Activated CD8-positive, alpha-beta memory T cell treated with anti-CD3 and anti-CD28 coated beads for 4 hours (primary cell): Measurements from ENCODE around the gene PRKN.
"Not testable (repeated sequence)": the region's sequence is repeated elsewhere in the genome, so short reads cannot be mapped to it uniquely, and the experiment has no call there.

Experiments used
- DNase-seq, 2 donors: peaks; one replicate each; pipeline ENCODE4 v3.0.0-alpha.2; 2020; ENCODE audit warnings: low read depth in 2 of 2

PRKN gene

DNA sequence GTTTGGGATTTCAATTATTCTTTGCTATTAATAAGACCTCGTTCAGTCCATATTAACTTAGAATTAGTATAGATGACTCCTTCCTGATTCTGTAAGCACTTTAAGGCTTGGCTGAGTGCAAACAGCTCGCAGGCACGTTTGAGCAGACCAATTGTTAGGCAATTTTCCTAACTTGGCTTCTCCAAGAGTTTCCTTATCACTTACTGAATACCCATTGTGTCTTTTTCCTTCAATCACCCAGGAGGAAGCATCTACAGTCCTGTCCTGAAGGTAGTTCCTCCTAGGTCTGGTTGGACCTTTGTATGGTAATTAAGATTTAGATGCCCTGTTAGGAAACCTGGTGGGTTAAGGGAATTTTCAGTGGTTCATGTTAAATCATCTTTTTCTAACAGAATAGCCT lies 1414.1 kb downstream of the PRKN start:
- DNase-seq, result not testable (repeated sequence)

DNA sequence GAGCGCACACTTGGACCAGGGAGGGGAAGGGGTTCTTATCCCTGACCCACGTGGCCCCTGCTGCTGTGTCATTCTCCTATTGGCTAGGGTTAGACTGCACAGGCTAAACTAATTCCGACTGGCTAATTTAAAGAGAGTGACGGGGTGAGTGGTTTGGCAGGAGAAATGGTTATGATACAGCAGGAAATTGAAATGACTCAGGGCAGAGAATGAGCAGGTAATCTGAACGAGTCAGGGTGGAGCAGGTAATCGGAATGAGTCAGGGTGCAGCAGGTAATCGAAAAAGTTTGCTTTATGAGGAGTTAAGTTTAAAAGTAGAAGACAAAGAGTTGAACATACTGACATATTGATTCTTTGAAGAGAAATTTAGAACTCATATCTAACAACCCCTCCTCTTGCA lies 1417.8 kb downstream of the PRKN start:
- not testable (repeated sequence) for DNase-seq

DNA sequence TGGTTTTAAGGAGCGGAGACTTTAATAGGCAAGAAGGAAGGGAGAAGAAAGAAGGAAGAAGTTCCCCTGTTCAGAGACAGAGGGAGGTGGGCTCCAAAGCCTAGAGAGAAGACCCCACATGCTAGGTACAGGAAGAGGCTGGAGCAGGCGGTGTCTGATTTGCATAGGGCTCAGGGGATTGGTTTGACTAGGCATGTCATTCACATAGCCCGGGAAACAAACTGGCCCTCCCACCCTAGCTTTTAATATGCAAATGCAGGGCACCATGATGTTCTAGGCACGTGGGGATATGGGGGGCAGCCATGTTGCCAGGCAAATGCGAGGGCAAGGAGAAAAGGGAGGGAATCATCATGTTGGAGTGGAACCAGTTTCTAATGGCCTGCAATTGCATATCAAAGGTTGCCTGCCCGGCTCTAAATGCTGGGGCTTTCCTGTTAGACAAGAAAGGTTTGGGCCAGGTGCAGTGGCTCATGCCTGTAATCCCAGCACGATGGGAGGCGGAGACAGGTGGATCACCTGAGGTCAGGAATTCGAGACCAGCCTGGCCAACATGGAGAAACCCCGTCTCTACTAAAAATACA lies 1419.4 kb downstream of the PRKN start:
- DNase-seq, result no peak

DNA sequence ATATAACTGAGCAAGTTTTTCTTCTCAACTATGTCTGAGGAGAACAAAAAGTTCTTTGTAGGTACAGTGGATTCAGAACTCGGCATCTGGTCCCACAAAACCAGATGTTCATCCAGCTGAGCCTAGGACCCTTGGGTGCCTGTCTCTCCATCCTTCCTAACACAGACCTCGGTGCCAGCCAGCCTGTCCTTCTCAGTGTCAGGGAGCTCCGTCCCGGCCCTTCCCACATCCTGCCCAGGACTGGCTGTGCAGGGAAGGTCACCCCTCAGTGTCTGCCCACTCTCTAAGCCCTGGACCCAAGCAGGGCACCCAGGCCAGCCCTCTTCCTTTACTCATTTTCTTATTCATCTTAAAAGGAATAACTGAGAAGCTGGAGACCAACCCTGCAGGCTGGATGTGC lies 1421.7 kb downstream of the PRKN start:
- no peak for DNase-seq

- no peak for DNase-seq
Observed at GRCh38 chr6:161303628-161304340, 1423.8 kb downstream of the PRKN start.

- no peak for DNase-seq
Observed at GRCh38 chr6:161302949-161303348, 1424.6 kb downstream of the PRKN start.

GRCh38 chr6:161301338-161301737 lies 1426.2 kb downstream of the PRKN start:
- DNase-seq, result no peak

GRCh38 chr6:161300823-161301222 lies 1426.7 kb downstream of the PRKN start:
- no peak for DNase-seq

GRCh38 chr6:161299726-161300125 lies 1427.8 kb downstream of the PRKN start:
- DNase-seq, result no peak
